Stimulated activated CD4-positive, alpha-beta T cell treated with anti-CD3 and anti-CD28 coated beads, Interleukin-2, amount 100 ng/mL, for 48 hours (primary cell): ENCODE measurements around the gene MMP1.

Experiments
- DNase-seq, 2 donors: peaks; one replicate each; pipeline ENCODE4 v3.0.0-alpha.2; 2020

Gene MMP1

DNA sequence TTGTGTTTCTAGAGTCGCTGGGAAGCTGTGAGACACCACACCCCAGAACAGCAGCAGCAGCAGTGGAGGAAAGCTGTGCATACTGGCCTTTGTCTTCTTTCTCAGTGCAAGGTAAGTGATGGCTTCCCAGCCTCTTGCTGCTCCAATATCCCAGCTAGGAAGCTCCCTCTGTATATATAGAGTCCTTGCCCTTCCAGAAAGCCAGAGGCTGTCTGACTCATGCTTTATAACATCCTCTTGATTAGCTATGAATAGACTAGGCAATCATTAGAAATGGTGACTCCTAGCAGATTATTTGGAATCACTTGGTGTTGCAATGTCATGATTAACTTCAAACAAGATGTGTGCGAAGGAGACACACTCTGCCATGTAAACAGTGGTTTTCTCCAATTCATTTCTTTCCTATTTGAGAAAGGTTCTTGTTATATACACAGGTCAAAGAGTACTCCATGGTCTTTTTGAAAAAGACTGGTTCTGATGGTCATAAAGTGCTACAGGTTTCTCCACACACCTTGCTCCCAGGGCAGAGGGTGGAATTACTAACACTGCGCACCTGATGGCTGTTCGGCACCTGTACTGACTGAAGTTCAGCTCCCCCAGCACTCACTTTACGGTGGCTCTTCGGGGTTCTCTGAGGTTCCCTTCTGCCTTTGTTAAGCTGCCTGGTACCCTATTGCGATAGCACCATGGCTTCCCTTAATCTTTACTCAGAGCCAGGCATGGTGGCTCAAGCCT lies at the start of gene MMP1:
TSS of gene MMP1 (minus strand) at position 149 of the 735 bp plus-strand sequence. CDS start at position 81, 68 bp downstream.
- DNase-seq = no peak

DNA sequence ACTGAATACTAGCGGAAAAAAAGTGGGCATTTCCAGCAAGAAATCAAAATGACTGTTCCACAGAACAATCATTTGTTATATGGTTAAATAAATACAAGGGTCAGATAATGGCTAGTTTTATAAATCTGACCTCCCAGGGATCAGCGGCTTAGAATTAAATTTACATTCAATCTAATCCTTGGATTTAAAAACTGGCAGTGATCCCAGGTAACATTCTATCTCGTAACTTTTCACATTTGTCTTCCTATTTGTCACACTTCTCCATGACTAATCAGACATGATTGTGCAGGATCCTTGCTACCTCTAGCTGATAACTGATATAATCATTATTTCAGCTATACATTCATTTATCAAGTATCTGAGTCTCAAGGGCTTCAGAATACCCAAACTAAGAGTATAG lies 48.3 kb upstream of the MMP1 start:
- DNase-seq = no peak

DNA sequence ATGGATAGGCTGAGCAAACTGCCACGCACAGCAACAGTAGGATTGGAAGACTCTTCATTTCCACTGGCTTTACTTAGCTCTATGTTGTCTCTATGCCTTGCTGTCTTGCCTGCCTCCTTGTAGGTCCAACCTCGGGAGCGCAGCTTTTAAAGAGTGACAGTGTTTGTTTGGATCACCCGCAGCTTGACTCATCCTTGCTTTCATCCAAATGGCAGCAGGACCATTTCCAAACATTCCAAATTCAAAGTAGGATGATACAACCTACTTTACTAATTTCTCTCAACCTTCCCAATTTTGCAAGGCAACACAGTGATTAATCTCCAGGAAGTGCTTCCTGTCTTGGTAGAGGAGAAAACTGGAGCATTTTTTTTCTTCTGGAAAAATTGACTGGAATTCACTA lies 45.5 kb upstream of the MMP1 start, which contains the start of gene MMP3:
TSS of gene MMP3 (minus strand) at position 121 of the 400 bp plus-strand sequence. CDS start at position 58, 63 bp downstream.
- DNase-seq = no peak

DNA sequence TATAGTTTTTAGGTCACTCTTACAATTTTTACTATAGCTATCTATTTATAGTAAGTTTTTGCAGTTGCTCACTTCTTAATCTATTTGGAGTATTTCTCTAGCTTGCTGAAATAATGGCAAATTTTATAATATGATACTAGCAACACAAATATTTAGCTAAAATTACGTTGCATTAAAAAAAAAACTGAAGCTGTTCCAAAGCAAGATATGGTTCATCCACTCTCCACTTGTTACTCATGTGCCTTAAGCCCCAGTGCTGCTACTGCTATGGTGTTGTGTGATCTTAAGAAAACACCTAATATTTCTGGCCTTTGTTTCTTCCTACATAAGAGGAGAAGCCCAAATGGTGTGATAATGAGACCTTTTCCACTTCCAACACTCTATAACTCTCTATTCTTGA lies 45.0 kb upstream of the MMP1 start:
- no peak for DNase-seq

DNA sequence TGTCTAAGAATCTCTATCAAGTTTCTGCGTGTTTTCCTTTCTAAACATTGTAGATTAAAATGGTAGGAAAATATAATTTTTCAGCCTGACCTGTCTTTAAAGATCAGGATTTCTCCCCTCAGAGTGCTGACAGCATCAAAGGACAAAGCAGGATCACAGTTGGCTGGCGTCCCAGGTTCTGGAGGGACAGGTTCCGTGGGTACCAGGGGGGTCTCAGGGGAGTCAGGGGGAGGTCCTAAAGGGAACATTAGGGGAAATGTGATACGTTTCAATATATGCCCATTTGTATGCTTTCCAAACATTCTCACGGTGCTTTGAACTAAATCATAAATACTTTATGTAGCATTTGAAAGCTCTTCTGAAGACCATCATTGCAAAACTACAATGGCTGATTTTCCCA lies 42.1 kb upstream of the MMP1 start:
- DNase-seq = no peak

DNA sequence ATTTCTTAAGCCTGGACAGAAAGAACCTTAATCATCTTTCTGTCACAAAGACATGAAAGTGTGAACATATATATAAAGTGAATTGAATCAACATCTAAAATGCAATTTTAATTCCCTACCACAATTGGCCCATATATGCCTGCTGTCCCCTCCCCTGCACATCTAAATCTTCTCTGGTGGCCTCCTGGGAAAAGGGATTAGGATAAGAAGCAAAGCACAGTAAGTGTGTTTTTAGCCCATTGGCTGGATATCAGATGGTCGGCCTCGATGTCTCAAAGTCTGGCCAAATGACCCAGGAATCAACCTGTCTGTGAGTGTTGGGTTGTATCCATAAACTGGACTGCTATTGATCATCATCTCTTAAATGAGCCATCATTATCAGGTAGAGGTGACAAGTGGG lies 39.7 kb upstream of the MMP1 start:
- DNase-seq = no peak

DNA sequence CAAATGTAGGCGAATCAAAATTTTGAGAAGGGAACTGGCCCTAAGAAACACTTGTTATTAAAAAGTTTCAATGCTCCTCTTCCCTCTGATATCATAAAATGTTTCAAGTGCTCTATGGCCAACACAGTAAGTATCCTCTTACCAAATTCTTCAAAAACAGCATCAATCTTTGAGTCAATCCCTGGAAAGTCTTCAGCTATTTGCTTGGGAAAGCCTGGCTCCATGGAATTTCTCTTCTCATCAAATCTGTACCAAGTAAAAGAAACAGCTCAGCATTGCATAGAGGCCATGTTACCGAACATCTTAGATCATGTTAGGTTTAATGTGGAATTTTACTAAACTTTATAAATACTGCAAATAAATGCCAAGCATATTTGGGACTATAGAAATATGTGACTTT lies 39.2 kb upstream of the MMP1 start:
- DNase-seq = no peak

DNA sequence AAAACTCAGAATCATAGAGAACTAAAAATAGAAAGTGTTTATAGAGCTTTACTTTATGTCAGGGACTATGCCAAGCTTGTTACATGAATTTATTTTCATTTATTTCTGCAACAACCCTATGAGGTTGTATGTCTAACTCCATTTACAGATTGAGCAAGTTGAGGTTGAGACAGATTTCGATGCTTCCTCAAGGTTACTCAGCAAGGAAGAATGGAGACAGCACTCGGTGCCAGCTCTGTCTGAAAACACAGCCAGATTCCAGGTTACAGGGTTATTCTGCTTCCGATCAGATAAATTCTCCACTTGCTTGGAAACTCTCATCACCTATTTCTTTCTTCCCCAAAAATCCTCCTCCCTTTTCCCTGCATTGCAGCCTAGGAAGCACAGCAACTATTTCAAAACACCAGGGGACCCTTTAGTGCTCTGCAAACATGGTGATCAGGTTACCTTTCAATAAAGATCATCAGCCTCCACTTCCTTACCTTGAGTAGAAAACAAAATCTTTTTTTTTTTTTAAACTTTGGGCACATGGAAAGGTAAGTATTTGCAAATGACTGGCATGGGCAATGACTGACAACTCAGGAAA lies 38.4 kb upstream of the MMP1 start:
- no peak for DNase-seq

DNA sequence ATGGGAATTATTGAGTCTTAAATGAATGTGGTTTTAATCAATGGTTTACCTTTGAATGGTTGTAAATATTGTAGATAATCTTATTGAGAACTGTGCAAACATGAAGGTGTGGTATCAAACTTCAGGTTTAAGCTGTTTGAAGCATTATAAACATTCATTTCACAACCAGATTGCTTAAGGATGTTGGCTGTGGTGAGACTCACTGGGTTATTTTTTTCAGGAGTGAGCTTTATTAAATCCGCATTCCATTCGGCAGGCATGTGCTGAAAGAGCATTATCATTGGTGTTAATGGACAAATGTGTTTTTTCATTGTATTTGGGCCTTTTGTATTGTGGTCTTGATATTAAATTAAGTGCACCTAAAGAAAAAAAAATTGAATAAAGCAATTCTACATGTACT lies 35.8 kb upstream of the MMP1 start:
- no peak for DNase-seq

DNA sequence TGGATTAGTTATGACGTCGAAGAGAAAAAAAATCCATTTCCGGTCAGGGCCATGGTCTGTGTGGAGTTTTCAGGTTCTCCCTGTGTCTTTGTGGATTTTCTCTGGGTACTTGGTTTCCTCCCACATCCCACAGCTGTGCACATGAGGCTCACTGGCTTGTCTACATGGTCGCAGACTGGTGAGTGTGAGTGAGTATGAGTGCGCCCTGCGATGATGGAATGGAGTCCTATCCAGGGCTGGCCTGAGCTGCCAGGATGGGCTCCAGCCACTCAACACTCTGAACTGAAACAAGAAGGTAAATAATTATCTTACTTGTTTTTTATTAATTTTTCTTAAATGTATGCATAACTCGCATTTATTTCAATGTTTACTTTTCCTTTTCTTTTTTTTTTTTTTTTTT lies 34.7 kb upstream of the MMP1 start:
- DNase-seq = no peak

DNA sequence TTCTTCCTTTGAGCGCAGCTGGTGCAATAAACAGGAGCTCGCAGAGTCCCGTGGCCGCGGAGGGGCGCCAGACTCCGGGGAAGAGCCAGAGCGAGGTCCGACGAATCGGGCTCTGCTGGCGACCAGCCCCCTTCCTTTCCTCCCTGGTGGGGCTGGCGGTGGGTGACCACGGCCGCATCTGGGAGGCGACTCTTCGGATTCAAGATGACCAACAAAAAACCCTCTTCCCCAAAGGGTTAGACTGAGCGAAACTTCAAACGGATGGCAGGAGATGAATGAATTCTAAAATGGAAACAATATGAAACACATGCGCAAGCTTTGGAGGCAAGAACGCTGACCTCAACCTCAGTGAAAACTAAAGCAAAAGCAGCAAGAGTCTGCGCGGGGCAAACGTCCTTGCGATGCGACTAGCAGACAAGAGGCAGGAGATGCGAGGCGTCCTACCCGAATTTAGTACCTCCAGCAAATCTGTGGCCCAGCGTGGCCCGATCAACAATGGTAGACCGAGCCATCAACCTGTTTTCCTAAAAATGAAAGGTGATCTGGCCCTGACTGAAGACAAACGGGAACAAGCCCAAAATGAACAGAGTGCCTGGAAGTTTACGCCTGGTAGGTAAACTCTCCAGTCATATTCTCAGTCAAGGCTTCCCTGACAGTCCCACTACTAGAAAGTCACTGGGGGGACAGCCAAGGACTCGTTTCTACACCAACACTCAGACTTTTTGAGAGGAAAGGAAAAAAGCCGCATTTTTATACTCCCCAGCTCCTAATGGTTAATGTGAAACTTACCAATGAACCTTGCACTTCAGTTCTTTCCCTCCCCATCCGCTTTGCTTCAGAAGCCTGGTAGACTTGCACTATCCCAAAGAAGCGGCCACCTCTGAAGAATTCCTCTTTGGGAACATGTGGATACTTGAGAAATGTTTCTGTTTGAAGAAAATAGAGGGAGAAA lies 33.8 kb upstream of the MMP1 start:
- no peak for DNase-seq

DNA sequence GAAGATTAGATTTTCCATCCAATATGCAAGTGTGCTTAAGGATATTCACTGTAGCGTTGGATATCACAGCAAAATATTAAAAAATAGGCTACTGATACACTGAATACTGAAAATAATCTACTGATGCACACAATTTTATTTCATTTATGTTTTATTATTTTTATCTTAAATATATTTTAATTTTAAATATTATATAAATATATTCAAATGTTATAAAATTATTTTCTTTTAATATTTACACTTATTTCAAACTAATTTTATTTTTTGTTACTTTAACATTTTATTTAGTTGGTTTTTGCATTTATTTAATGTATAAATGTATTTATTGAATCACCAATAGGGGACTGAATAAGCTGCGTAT lies 33.1 kb upstream of the MMP1 start:
- no peak for DNase-seq

DNA sequence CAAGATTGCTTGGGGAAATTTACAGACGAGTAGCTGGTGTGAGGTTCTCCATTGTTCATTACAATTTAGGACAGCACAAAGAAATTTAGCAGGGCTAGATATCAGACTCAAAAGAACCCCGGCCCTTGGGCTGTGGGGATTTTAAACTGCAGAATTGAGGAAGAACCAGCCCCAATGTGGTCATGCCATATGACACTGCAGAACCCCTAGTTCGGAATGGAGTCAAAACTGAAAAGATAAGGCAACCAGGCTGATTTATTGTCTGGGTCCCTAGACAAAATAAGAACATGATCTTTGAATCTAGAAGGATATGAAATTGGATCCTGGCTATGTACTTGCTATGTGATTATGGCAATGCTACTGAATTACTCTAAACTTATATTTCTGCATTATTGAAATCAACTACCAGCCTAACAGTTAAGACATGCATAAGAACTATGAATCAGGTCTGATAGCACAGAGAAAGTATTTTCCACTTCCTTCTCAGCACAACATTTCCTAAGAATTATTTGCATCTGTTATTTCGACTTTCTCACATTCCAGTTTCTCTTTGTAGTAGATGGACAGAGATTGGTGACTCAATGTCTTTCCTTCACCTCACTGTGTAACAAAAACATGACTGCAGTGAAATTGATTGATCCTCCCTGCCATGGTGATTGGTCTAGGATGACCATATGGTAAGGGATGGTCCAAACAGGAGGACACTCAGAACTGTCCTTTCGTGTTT lies 32.2 kb upstream of the MMP1 start:
- no peak for DNase-seq

DNA sequence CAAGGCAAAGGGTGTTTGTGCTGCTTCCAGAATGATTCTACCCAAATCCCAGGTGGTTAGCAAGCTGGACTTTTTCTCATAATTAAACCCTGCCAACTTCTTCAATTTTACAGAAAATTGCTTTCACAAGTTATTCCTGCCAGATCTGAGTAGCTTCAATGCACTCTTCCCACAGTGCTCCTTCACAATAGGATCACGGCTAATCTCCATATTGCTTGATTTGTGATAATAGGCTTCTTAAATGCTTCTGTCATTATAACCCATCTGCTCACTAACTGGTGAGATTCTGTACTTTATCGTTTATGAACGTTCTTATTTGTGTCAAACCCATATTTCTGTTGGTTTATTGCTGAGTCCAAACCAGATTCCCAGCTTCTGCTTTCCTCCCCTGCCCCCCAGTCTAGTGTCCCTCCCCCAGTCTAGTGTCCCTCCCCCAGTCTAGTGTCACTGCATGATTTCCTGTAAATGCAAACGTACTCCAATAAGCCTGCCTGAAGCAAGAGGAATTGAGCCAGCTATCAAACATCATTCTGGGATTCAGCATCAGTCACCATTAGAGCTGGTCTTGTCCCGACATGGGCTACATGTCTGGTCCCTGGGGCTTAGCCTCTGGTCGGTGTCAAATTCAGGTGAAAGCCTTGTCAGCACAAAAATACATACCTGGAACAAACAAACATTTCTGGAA lies 31.5 kb upstream of the MMP1 start:
- DNase-seq = no peak

DNA sequence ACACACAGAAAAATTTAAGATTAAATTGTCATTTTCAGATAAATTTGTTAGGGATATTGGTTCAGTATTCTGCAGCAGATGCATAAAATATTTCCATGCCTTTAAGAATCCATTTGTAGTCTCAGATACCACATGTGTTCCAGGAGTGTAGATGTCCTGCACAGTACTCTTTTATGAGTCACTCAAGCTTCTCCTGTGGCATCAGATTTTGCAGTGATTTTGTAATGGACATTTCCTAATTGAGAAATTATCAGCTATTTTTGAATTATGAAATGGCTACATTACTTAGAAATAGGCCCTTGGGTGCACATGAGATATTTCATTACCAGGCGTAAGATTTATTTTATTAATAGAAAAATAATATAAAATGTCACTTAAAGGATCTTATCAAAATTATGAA lies 26.6 kb upstream of the MMP1 start:
- no peak for DNase-seq

DNA sequence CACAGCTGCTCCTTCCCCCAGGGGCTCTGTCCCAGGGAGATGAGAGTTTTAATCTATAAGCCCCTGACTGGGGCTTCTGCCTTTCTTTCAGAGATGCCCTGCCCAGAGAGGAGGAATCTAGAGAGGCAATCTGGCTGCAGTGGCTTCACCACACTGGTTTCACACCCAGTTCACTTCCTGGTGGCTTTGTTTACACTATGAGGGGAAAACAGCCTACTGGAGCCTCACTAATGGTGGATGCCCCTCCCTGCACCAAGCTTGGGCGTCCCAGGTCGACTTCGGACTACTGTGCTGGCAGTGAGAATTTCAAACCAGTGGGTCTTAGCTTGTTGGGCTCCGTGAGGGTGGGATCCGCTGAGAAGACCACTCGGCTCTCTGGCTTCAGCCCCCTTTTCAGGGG lies 21.5 kb upstream of the MMP1 start:
- DNase-seq = no peak

DNA sequence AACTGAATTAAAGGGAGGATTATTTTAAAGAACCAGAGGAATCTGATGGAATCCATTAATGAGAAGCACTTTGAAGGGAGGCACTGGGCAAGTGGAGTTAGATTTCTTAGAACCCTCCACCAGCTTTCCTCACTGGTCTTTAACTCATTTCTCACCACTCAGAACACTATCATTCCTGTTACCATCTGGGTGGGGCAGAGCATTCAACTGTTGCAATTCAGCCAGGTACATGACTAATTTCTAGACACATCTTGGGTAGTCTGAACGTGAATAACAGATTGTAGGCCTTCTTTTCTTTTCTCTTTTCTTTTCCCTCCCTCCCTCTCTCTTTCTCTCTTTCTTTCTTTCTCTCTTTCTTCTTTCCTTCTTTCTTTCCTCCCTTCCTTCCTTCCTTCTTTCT lies 15.5 kb upstream of the MMP1 start:
- no peak for DNase-seq

DNA sequence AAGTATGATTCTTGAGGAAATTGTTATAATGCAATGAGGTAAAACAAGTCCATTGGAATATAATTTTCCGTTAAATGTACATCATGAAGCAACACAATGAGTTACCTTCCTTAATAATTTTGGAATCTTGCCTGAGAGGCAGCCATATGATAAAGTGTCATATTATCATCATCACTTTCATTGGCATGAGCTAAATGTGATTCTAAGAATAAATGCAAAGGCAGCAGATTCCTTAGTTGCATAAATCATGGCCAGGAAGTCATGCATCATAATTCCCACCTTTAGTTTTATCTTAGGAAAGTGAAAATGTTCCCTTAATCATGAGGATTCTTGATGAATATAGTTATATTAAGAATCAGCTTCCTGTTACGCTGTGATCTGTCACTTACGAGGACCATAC lies 14.2 kb upstream of the MMP1 start:
- DNase-seq = no peak

DNA sequence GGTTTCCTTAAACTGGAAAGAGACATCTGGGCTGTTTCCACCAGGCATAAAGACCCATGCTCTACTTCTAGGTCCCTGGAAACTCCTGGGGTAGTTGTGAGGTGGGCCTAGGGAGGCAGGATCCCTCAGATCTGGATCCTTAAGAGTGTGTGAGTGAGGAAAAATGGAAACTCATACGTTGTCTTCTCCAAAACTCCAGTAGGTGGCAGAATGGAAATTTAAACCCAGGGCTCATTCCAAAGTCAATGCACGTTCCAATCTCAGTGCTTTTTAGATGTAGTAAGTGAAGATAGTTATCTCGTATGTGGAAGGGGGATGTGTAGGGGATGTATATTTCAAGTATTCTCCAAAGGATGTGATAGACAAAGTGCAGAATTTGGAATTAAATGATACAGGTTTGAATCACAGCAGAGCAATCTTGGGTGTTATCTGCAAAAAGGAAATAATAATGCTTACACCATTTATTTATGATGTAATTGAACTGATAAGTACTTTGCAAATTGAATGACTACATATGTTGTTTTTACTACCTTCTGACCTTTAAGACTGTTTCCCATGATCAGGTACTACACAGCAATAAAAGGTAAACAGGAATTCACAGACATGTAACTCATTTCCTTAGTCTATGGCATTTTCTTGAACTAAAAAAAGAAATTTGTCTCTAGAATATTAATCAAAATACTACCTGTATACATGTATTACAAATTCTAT lies 13.1 kb upstream of the MMP1 start:
- no peak for DNase-seq

DNA sequence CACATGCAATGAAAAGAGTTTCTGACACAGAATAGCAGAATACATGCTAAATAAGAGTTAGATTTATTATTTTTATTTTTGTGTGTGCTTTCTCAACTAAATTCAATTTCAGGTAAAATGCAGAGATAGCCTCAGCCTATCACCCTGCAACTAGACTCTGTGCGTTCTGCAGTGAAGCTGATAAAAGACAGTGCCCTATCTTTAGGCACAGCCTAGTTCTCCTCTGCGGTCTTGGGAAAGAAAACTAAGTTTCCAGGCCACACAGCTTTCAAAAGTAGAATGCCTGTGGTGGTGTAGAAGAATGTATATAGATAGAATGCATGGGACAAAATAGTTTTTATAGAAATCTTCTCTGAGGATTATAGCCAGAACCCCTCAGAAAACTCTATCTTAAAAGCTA lies 12.0 kb upstream of the MMP1 start:
- DNase-seq = no peak

DNA sequence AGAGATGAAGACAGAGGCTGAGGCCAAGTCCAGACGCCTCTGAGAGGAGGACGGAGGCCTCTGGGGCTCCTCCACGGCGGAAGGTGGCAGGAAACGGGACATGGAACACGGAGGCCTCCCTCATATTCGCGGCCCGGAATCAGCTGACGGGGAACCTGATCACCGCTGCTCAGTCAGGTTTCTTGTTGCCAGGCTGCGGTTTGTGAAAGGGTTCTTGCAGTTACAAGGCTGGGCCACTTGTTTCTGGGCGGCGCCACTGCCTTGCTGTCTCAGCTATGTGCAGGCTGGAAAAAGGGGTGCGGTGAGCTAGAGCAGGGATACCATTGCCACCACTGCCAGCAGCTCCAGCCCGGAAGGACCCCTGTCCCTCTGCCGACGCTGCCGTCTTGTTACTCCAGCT lies 10.0 kb upstream of the MMP1 start:
- DNase-seq = peak in 1 of 2 donors; percentile 3

DNA sequence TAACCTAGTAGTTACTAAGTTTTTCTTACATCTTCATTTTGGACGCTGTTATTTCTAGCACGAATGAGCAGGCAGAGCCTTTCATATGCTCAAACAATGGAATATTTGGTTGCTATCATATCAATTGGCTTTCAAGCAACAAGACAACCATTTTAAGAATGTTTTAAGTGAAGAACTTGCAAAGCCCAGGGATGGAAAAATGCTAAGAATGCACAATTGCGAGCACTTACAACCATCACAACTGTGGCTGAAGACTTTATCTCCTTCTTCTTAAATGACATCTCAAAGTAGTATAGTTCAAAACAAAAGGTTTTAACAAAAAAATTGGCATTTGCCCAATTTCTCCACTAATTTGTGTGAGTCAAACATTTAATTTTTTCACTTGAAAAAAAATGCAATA lies 8.3 kb upstream of the MMP1 start:
- no peak for DNase-seq
